K562 (cell line): Measurements from ENCODE around the gene DLGAP1. TPM values are rescaled to one million over a fixed set of nuclear protein-coding genes. Genes with fewer than 3 reads are reported as not detected.

Source experiments
- BCOR ChIP-seq: fragments of 450-650 bp; IDR thresholded peaks from 2 replicates; pipeline ENCODE4 v1.6.1; 2016
- CEBPZ ChIP-seq: fragments of 150-350 bp; IDR thresholded peaks from 2 replicates; pipeline ENCODE4 v1.6.1; 2014; ENCODE audit warnings: low read depth, mild to moderate bottlenecking, low read length, borderline replicate concordance
- CHD1 ChIP-seq: fragments of 200-600 bp; sonication (generic); IDR thresholded peaks from one replicate; pipeline ENCODE4 v1.6.1; 2012; ENCODE audit warnings: mild to moderate bottlenecking, moderate library complexity, low read length, inconsistent platforms
- E2F1 ChIP-seq: sonication (generic); formaldehyde crosslinking; IDR thresholded peaks from 2 replicates; pipeline ENCODE4 v1.8.1; 2023; ENCODE audit warnings: mild to moderate bottlenecking, missing genetic modification reagents, moderate library complexity
- HMG20A ChIP-seq: fragments of 450-650 bp; formaldehyde crosslinking; conservative IDR thresholded peaks from 2 replicates; pipeline ENCODE4 v1.4.0; 2020; ENCODE audit warnings: mild to moderate bottlenecking, mixed read lengths
- HOMEZ ChIP-seq: fragments of 250-450 bp; sonication (Bioruptor Pico); IDR thresholded peaks from 2 replicates; pipeline ENCODE4 v1.4.0; 2020; ENCODE audit warnings: mild to moderate bottlenecking, moderate library complexity
- L3MBTL2 ChIP-seq: fragments of 450-650 bp; IDR thresholded peaks from 2 replicates; pipeline ENCODE4 v1.6.1; 2016; ENCODE audit warnings: mild to moderate bottlenecking, moderate library complexity
- MYC ChIP-seq, 2 experiments: fragments of 250-450 bp in 1 of 2; sonication (Bioruptor Pico) in 1 of 2; IDR thresholded peaks; 2 replicates each; pipeline versions ENCODE4 v1.5.1 to v1.6.1; 2012 to 2021; ENCODE audit warnings: low read depth in 2 of 2, borderline replicate concordance in 1 of 2, improper control_type of control experiment in 1 of 2, low read length in 1 of 2, mild to moderate bottlenecking in 1 of 2, moderate library complexity in 1 of 2
- NBN ChIP-seq: fragments of 450-650 bp; IDR thresholded peaks from 2 replicates; pipeline ENCODE4 v1.6.1; 2016; ENCODE audit warnings: low read depth, mild to moderate bottlenecking
- NCOA2 ChIP-seq, 2 experiments: fragments of 450-650 bp; IDR thresholded peaks; 2 replicates each; pipeline ENCODE4 v1.6.1; 2018; ENCODE audit warnings: mild to moderate bottlenecking in 2 of 2, moderate library complexity in 1 of 2; ENCODE audit not compliant: partially characterized antibody in 2 of 2
- NRF1 ChIP-seq, 2 experiments: fragments of 450-650 bp; IDR thresholded peaks in 1 of 2; conservative IDR thresholded peaks in 1 of 2; 2 replicates each; pipeline ENCODE4 v1.6.1; 2014; ENCODE audit warnings: mild to moderate bottlenecking in 2 of 2
- NUFIP1 ChIP-seq: fragments of 450-650 bp; IDR thresholded peaks from 2 replicates; pipeline ENCODE4 v1.6.1; 2018; ENCODE audit not compliant: partially characterized antibody
- POLR2H ChIP-seq: IDR thresholded peaks from 2 replicates; pipeline ENCODE4 v1.6.1; 2016; ENCODE audit warnings: missing genetic modification characterization, low read depth, mild to moderate bottlenecking, control low read depth, missing compliant biosample characterization, moderate library complexity
- PYGO2 ChIP-seq: fragments of 450-650 bp; IDR thresholded peaks from 2 replicates; pipeline ENCODE4 v1.6.1; 2016; ENCODE audit warnings: mild to moderate bottlenecking, missing genetic modification characterization, moderate library complexity, missing compliant biosample characterization
- STAG1 ChIP-seq: sonication (generic); formaldehyde crosslinking; IDR thresholded peaks from 2 replicates; pipeline ENCODE4 v1.5.0; 2020; ENCODE audit warnings: missing genetic modification reagents, borderline replicate concordance
- TAF1 ChIP-seq: IDR thresholded peaks from 2 replicates; pipeline ENCODE4 v1.6.1; 2011; ENCODE audit warnings: mild to moderate bottlenecking, low read length, moderate library complexity; ENCODE audit not compliant: insufficient read depth, control insufficient read depth, severe bottlenecking; ENCODE audit errors: extremely low read depth
- TCF3 ChIP-seq: sonication (generic); formaldehyde crosslinking; IDR thresholded peaks from 2 replicates; pipeline ENCODE4 v1.4.0; 2020; ENCODE audit warnings: mild to moderate bottlenecking, missing genetic modification reagents
- XRCC5 ChIP-seq: fragments of 200-400 bp; formaldehyde crosslinking; IDR thresholded peaks from 2 replicates; pipeline ENCODE4 v1.6.1; 2017; ENCODE audit warnings: low read depth, mild to moderate bottlenecking, low read length
- ZBTB8A ChIP-seq: fragments of 450-650 bp; IDR thresholded peaks from 2 replicates; pipeline ENCODE4 v1.6.1; 2018; ENCODE audit warnings: mild to moderate bottlenecking, moderate library complexity; ENCODE audit not compliant: partially characterized antibody
- ZNF311 ChIP-seq: fragments of 250-450 bp; sonication (Bioruptor Pico); IDR thresholded peaks from 2 replicates; pipeline ENCODE4 v1.4.0; 2020; ENCODE audit warnings: mild to moderate bottlenecking, moderate library complexity
- ZNF551 ChIP-seq: fragments of 250-450 bp; sonication (Bioruptor Pico); IDR thresholded peaks from 2 replicates; pipeline ENCODE4 v1.5.0; 2021; ENCODE audit warnings: mild to moderate bottlenecking, moderate library complexity
- ZNF77 ChIP-seq: fragments of 250-450 bp; sonication (Bioruptor Pico); IDR thresholded peaks from 2 replicates; pipeline ENCODE4 v1.5.0; 2020
- polyA plus RNA-seq, 8 experiments: library from polyadenylated mRNA; depleted of rRNA in 4 of 8; stranded (reverse) in 5 of 8; unstranded in 3 of 8; fragments of >200 nt; fragmentation: Nextera tagmentation in 2 of 8; fragmentation: Illumina TruSeq in 1 of 8; extraction: Ambion mirVana in 2 of 8; extraction: Trizol in 1 of 8; gene quantifications; 2 replicates each; pipeline versions ENCODE4 v1.2.1 to v1.2.3, GENCODE V29; 2011 to 2014; ENCODE audit warnings: inconsistent platforms in 1 of 8, missing spikeins in 1 of 8
- total RNA-seq, 7 experiments: library from RNA; depleted of rRNA in 6 of 7; stranded (reverse); fragments of >200 nt in 6 of 7; fragmentation: Illumina TruSeq in 2 of 7; extraction: Trizol in 2 of 7; gene quantifications; 2 replicates each; pipeline versions ENCODE4 v1.2.1 to v1.2.3, GENCODE V29; 2011 to 2021; ENCODE audit warnings: low replicate concordance in 1 of 7

Gene DLGAP1
- total and polyA plus RNA-seq, 9 of the 15 experiments (the other 6 are each of a cell fraction or from before 2014, with no cell fraction given): 0.04 to 0.22 (median 0.08) TPM

- TF ChIP-seq E2F1 (CRISPR knock-in tag) (0 out of 2 replicates have a peak, but pooled peaks have one; percentile 30), POLR2H (tag) (no peak), NUFIP1 (no peak), TAF1 (no peak), STAG1 (CRISPR knock-in tag) (no peak), XRCC5 (peak; percentile 83; the same call in 1 of the 2 replicates), ZBTB8A (no peak), ZNF77 (CRISPR knock-in tag) (no peak), ZNF551 (no peak), NBN (0 out of 2 replicates have a peak, but pooled peaks have one; percentile 60), HOMEZ (CRISPR knock-in tag) (no peak), MYC (IDR thresholded peaks at IDR 0.05; ENCODE audit: low read depth, low read length) (no peak), MYC (CRISPR knock-in tag; IDR thresholded peaks at IDR 0.05; ENCODE audit: borderline replicate concordance, low read depth) (peak; percentile 45; the same call in 1 of the 2 replicates), L3MBTL2 (peak; percentile 33; the same call in 1 of the 2 replicates), ZNF311 (CRISPR knock-in tag) (no peak), CHD1 (no peak), HMG20A (no peak), NCOA2 (IDR thresholded peaks at IDR 0.05; ENCODE audit: partially characterized antibody in 2 of 2) (no peak), PYGO2 (no peak), BCOR (no peak), TCF3 (CRISPR knock-in tag) (peak; percentile 29; the same call in 1 of the 2 replicates), CEBPZ (no peak), NRF1 (conservative IDR thresholded peaks at IDR 0.05 in 1 of 2, IDR thresholded peaks at IDR 0.05 in 1 of 2) (0 out of 4 replicates have a peak, but pooled peaks of 1 of the 2 experiments have one; percentile 10)
These were observed 789.2 kb downstream of the DLGAP1 start (continued) for GRCh38 chr18:3665780-3666525.
